GM23338 (cell line): Measurements from ENCODE around the gene CLCF1. TPM values are rescaled to one million over a fixed set of nuclear protein-coding genes. Genes with fewer than 3 reads are reported as not detected.

Experiments
- ATAC-seq: fragments of 200-7000 bp; cut with Tn5 transposase; 3 replicates; pipeline ENCODE4 v1.9.1; 2020
- DNase-seq: peaks from one replicate; pipeline ENCODE4 v3.0.0-alpha.2; 2015; ENCODE audit warnings: low spot score
- H2AFZ ChIP-seq: fragments of 200-600 bp; sonication (generic); 2 replicates; pipeline ENCODE4 v1.8.0; 2016; ENCODE audit warnings: antibody characterized with exemption, mild to moderate bottlenecking, moderate library complexity
- H3F3A ChIP-seq: fragments of 200-600 bp; sonication (generic); replicated peaks from 2 replicates; pipeline ENCODE4 v1.8.0; 2017; ENCODE audit warnings: antibody characterized with exemption, mixed run types, low read depth
- H3K27ac ChIP-seq: fragments of 200-600 bp; sonication (generic); 2 replicates; pipeline ENCODE4 v1.6.1; 2016; ENCODE audit warnings: low read depth
- H3K27me3 ChIP-seq: fragments of 200-600 bp; sonication (generic); 2 replicates; pipeline ENCODE4 v1.8.0; 2016; ENCODE audit warnings: mild to moderate bottlenecking, mixed run types, moderate library complexity; ENCODE audit not compliant: insufficient read depth
- H3K36me3 ChIP-seq: fragments of 200-600 bp; sonication (generic); 2 replicates; pipeline ENCODE4 v1.8.0; 2016; ENCODE audit warnings: mild to moderate bottlenecking; ENCODE audit not compliant: insufficient read depth
- H3K4me1 ChIP-seq: fragments of 200-600 bp; sonication (generic); 2 replicates; pipeline ENCODE4 v1.8.0; 2016; ENCODE audit warnings: mild to moderate bottlenecking, moderate library complexity; ENCODE audit not compliant: insufficient read depth
- H3K4me2 ChIP-seq: fragments of 200-600 bp; sonication (generic); 2 replicates; pipeline ENCODE4 v1.7.1; 2017; ENCODE audit warnings: mixed run types
- H3K4me3 ChIP-seq: fragments of 200-600 bp; sonication (generic); 2 replicates; pipeline ENCODE4 v1.6.1; 2016; ENCODE audit warnings: mixed run types
- H3K79me2 ChIP-seq: fragments of 200-600 bp; sonication (generic); replicated peaks from 2 replicates; pipeline ENCODE4 v1.8.0; 2017; ENCODE audit warnings: mild to moderate bottlenecking; ENCODE audit not compliant: insufficient read depth
- H3K9me2 ChIP-seq: fragments of 200-600 bp; sonication (generic); 2 replicates; pipeline ENCODE4 v1.8.0; 2017; ENCODE audit not compliant: insufficient read depth
- H4K20me1 ChIP-seq: fragments of 200-600 bp; sonication (generic); replicated peaks from 2 replicates; pipeline ENCODE4 v1.8.0; 2017; ENCODE audit warnings: mild to moderate bottlenecking; ENCODE audit not compliant: insufficient read depth
- H3K27ac Mint-ChIP-seq: 2 replicates; pipeline ENCODE4 v1.8.0; 2020; ENCODE audit warnings: inconsistent platforms, mild to moderate bottlenecking, moderate library complexity, mixed read lengths
- H3K27me3 Mint-ChIP-seq: 3 replicates; pipeline ENCODE4 v1.8.0; 2022; ENCODE audit warnings: low read depth, mild to moderate bottlenecking, moderate library complexity, mixed read lengths, inconsistent platforms; ENCODE audit not compliant: insufficient read depth, poor library complexity
- H3K36me3 Mint-ChIP-seq: 3 replicates; pipeline ENCODE4 v1.8.0; 2021; ENCODE audit warnings: low read depth, mild to moderate bottlenecking, inconsistent platforms, moderate library complexity, mixed read lengths
- H3K4me1 Mint-ChIP-seq: 3 replicates; pipeline ENCODE4 v1.8.0; 2020; ENCODE audit warnings: mild to moderate bottlenecking, inconsistent platforms, mixed read lengths
- H3K4me3 Mint-ChIP-seq: 3 replicates; pipeline ENCODE4 v1.8.0; 2021; ENCODE audit warnings: moderate library complexity, mild to moderate bottlenecking, inconsistent platforms, mixed read lengths
- H3K9me3 Mint-ChIP-seq: 3 replicates; pipeline ENCODE4 v1.8.0; 2020; ENCODE audit warnings: moderate library complexity, mild to moderate bottlenecking, inconsistent platforms, mixed read lengths
- CREB1 ChIP-seq: fragments of 250-450 bp; sonication (Bioruptor Pico); IDR thresholded peaks from 2 replicates; pipeline ENCODE4 v1.5.0; 2020; ENCODE audit warnings: low read depth, mild to moderate bottlenecking, moderate library complexity
- CTCF ChIP-seq, 2 experiments: fragments of 200-600 bp in 1 of 2; sonication (generic) in 1 of 2; conservative IDR thresholded peaks; 2 replicates each; pipeline versions ENCODE4 v1.5.1 to v1.6.1; 2016 to 2017; ENCODE audit warnings: antibody characterized with exemption in 2 of 2, low read depth in 2 of 2, mild to moderate bottlenecking in 2 of 2, moderate library complexity in 1 of 2
- ETS1 ChIP-seq: IDR thresholded peaks from 2 replicates; pipeline ENCODE4 v1.6.1; 2016; ENCODE audit warnings: antibody characterized with exemption
- EZH2phosphoT487 ChIP-seq: fragments of 200-600 bp; sonication (generic); IDR thresholded peaks from one replicate; pipeline ENCODE4 v1.8.1; 2018; ENCODE audit warnings: antibody characterized with exemption; ENCODE audit not compliant: unreplicated experiment
- JUNB ChIP-seq: IDR thresholded peaks from one replicate; pipeline ENCODE4 v1.6.1; 2016; ENCODE audit warnings: antibody characterized with exemption; ENCODE audit not compliant: unreplicated experiment
- POLR2AphosphoS5 ChIP-seq: IDR thresholded peaks from 2 replicates; pipeline ENCODE4 v1.6.1; 2016; ENCODE audit warnings: antibody characterized with exemption, low read depth
- REST ChIP-seq: IDR thresholded peaks from one replicate; pipeline ENCODE4 v1.6.1; 2018; ENCODE audit warnings: antibody characterized with exemption; ENCODE audit not compliant: unreplicated experiment
- STAT1 ChIP-seq: IDR thresholded peaks from one replicate; pipeline ENCODE4 v1.6.1; 2016; ENCODE audit warnings: antibody characterized with exemption; ENCODE audit not compliant: unreplicated experiment
- ZNF114 ChIP-seq: fragments of 250-450 bp; sonication (Bioruptor Pico); IDR thresholded peaks from 2 replicates; pipeline ENCODE4 v1.5.0; 2020; ENCODE audit warnings: mild to moderate bottlenecking, moderate library complexity
- polyA plus RNA-seq: library from polyadenylated mRNA; unstranded; fragments of >200 nt; fragmentation: Nextera tagmentation; extraction: Ambion mirVana; gene quantifications from 2 replicates; pipeline ENCODE4 v1.2.1, GENCODE V29; 2016
- total RNA-seq: library from RNA; depleted of rRNA; stranded (reverse); fragments of >200 nt; shearing (Covaris generic); gene quantifications from 2 replicates; pipeline ENCODE4 v1.2.3, GENCODE V29; 2014

CLCF1 gene
- total and polyA plus RNA-seq, 2 experiments from 2014 or later, result 0.32 TPM; not detected in 1

- no peak overlapping the region for H3K4me3 Mint-ChIP-seq
- Histone ChIP-seq H3K4me1 (no peaks in the 10 kb centered on the region; the same call in 1 of the 2 replicates), H3K27me3 (no peaks in the 10 kb centered on the region), H3K79me2 (no peaks in the 10 kb centered on the region), H3K9me2 (no peaks in the 10 kb centered on the region), H3F3A (0 out of 2 replicates have a peak, but pooled peaks cover 6% of the 10 kb centered on the region), H3K27ac (no peak overlapping the region), H3K4me2 (no peak overlapping the region), H2AFZ (no peak overlapping the region), H3K36me3 (no peaks in the 10 kb centered on the region), H3K4me3 (no peak overlapping the region), H4K20me1 (no peaks in the 10 kb centered on the region; the same call in 1 of the 2 replicates)
- no peaks in the 10 kb centered on the region for H3K36me3 Mint-ChIP-seq
- no peak for DNase-seq
- H3K27me3 Mint-ChIP-seq, result peaks cover 6% of the 10 kb centered on the region
- peaks cover 15% of the 10 kb centered on the region; the same call in 2 of the 3 replicates for H3K4me1 Mint-ChIP-seq
- H3K9me3 Mint-ChIP-seq, result no peaks in the 10 kb centered on the region
- ATAC-seq, result no peak
- TF ChIP-seq JUNB, result no peak
- no peak for TF ChIP-seq REST
- H3K27ac Mint-ChIP-seq, result no peak overlapping the region
Observed at GRCh38 chr11:67347964-67348749, 25.2 kb downstream of the CLCF1 start.

- H3K27me3 ChIP-seq, result no peaks in the 10 kb centered on the region
- no peaks in the 10 kb centered on the region for H3F3A ChIP-seq
- no peaks in the 10 kb centered on the region for H3K27me3 Mint-ChIP-seq
- no peak overlapping the region for H2AFZ ChIP-seq
- no peak overlapping the region for H3K27ac Mint-ChIP-seq
- H3K9me3 Mint-ChIP-seq, result peaks cover 9% of the 10 kb centered on the region; the same call in 1 of the 3 replicates
- ATAC-seq (peak; percentile 82), DNase-seq (peak; percentile 73)
- no peaks in the 10 kb centered on the region; the same call in 1 of the 2 replicates for H3K4me1 ChIP-seq
- H3K4me2 ChIP-seq, result no peak overlapping the region
- H3K27ac ChIP-seq, result no peak overlapping the region
- H3K4me1 Mint-ChIP-seq, result peaks cover 12% of the 10 kb centered on the region; the same call in 1 of the 3 replicates
- TF ChIP-seq JUNB, result no peak
- no peak for TF ChIP-seq STAT1
- TF ChIP-seq CREB1 (CRISPR knock-in tag), result no peak
- no peak for TF ChIP-seq ETS1
- no peak for TF ChIP-seq POLR2AphosphoS5
- TF ChIP-seq EZH2phosphoT487, result no peak
- TF ChIP-seq ZNF114 (CRISPR knock-in tag), result no peak
- TF ChIP-seq CTCF (conservative IDR thresholded peaks at IDR 0.05; ENCODE audit: low read depth in 2 of 2), result peak; percentile 75 to 87
- no peaks in the 10 kb centered on the region for H3K36me3 ChIP-seq
- H3K9me2 ChIP-seq, result no peaks in the 10 kb centered on the region
- H3K4me3 ChIP-seq, result no peak overlapping the region
- no peak overlapping the region for H3K4me3 Mint-ChIP-seq
- H3K79me2 ChIP-seq, result no peaks in the 10 kb centered on the region
- H4K20me1 ChIP-seq, result no peaks in the 10 kb centered on the region; the same call in 1 of the 2 replicates
- no peaks in the 10 kb centered on the region for H3K36me3 Mint-ChIP-seq
Observed at GRCh38 chr11:67345920-67346819, 27.2 kb downstream of the CLCF1 start.
